ENCODE measurements around the gene NOP14. TPM values are rescaled to one million over a fixed set of nuclear protein-coding genes. Genes with fewer than 3 reads are reported as not detected.

NOP14 gene
- total RNA-seq, 2 experiments from 2014 or later, result 21.8 TPM

DNA sequence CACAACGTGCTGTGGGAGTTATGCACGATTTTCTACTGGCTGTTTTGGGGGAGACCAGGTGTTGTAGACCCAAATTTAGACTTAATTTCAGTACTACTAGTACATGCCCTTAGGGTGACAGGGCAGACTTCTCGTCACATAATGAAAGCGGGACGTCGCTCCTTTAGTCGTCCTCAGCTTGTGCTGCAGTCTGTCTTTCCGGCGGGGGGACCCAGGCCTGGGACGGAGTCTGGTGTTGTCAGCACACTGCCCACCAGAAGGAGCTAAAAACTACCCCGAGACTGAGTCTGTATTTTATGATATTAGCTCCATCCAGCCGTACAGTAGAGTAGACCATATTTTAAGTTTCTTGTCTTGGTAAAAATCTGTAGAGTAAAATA, 35.5 kb downstream of the NOP14 start:
- Mint-ChIP-seq H3K4me1 (ENCODE audit: low read depth) (peaks cover 27% of the 10 kb centered on the region), H3K9me3 (no peaks in the 10 kb centered on the region), H3K4me3 (peak overlapping the region; percentile 20), H3K27me3 (no peaks in the 10 kb centered on the region), H3K27ac (peak overlapping the region; percentile 21), H3K36me3 (ENCODE audit: low read depth) (peaks cover 68% of the 10 kb centered on the region)
- Histone ChIP-seq H3K36me3 (ENCODE audit: insufficient read depth, low read length) (peaks cover 82% of the 10 kb centered on the region), H3K9me3 (ENCODE audit: control insufficient read depth in 1 of 2, insufficient read depth in 1 of 2, low read length in 2 of 2) (no peaks in the 10 kb centered on the region), H3K27me3 (ENCODE audit: control insufficient read depth in 1 of 2, insufficient read depth in 2 of 2, low read length in 2 of 2) (no peaks in the 10 kb centered on the region), H3K4me3 (ENCODE audit: low read length) (no peak overlapping the region), H3K27ac (ENCODE audit: low read depth in 1 of 2, low read length in 2 of 2) (no peak overlapping the region), H3K4me1 (ENCODE audit: insufficient read depth, low read length) (peaks cover 36% of the 10 kb centered on the region)
- no peak for DNase-seq
- ChIA-PET CTCF (interaction anchor here (0.6 kb wide), 1 partner anchor 201 kb away, joined by 3 read pairs; no protein-coding TSS in a partner anchor), POLR2A (interaction anchor here (0.6 kb wide), 1 partner anchor 76 kb away, joined by 3 read pairs; no protein-coding TSS in a partner anchor)
- intact Hi-C loops (cut with DNase I, micrococcal nuclease), result no loop called here
- TF ChIP-seq, protein P1, sequence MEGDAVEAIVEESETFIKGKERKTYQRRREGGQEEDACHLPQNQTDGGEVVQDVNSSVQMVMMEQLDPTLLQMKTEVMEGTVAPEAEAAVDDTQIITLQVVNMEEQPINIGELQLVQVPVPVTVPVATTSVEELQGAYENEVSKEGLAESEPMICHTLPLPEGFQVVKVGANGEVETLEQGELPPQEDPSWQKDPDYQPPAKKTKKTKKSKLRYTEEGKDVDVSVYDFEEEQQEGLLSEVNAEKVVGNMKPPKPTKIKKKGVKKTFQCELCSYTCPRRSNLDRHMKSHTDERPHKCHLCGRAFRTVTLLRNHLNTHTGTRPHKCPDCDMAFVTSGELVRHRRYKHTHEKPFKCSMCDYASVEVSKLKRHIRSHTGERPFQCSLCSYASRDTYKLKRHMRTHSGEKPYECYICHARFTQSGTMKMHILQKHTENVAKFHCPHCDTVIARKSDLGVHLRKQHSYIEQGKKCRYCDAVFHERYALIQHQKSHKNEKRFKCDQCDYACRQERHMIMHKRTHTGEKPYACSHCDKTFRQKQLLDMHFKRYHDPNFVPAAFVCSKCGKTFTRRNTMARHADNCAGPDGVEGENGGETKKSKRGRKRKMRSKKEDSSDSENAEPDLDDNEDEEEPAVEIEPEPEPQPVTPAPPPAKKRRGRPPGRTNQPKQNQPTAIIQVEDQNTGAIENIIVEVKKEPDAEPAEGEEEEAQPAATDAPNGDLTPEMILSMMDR (IDR thresholded peaks at IDR 0.05), result no peak
- ATAC-seq (ENCODE audit: poor library complexity), result no peak

GRCh38 chr4:2927016-2927695, 36.0 kb downstream of the NOP14 start:
- POLR2A ChIA-PET, result interaction anchor here (0.6 kb wide), 1 partner anchor 75 kb away, joined by 3 read pairs; no protein-coding TSS in a partner anchor
- CTCF ChIA-PET, result interaction anchor here (0.6 kb wide), 1 partner anchor 201 kb away, joined by 3 read pairs; no protein-coding TSS in a partner anchor
- H3K27ac Mint-ChIP-seq, result no peak overlapping the region

DNA sequence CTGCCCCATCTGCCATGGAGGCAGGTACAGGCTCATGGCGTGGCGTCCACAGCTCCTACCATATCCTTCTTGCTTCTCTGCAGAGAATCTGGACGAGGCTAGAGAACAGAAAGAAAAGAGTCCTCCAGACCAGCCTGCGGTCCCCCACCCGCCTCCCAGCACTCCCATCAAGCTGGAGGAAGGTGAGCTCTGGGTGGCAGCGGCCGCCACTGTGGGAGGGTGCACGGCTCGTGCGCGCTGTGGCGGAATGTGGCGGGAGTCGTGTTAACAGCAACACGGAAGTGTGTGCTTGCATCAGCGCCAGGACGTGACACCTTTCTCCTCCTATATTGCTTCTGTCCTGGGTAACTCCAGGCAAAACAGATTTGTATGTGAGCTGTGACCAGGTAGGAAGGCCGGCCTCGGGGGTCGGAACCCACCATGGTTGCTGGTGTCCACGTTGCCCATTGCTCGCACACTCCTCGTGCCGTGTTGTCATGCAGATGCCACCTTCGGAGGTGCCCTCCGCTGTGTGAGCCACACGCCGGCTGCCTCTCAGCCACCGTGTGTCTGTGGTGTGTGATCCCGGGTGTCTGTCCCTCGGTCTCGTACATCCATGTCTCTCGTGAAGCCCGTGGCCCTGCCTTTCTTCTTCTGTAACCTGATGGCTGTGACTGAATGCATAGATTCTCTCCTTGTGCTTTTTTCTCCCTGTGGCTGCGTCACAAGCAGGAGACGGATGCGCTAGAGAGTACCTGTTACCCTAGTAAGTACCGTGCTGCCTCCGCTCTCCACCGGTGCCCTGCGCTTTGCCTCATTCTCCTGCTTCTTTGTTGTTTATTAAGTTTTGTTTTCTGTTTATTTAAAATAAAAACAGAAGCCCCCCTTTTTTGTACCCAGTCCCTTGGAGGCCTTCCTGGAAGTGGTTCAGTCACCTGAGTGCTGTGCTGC, 37.0 kb downstream of the NOP14 start:
- TF ChIP-seq, protein P1 (IDR thresholded peaks at IDR 0.05), result no peak

More at GRCh38 chr4:2927016-2927695, 36.0 kb downstream of the NOP14 start:
- no peak overlapping the region for H3K4me3 Mint-ChIP-seq
- no peak for DNase-seq
- TF ChIP-seq, protein P1 (IDR thresholded peaks at IDR 0.05), result no peak
- Histone ChIP-seq H3K27ac (ENCODE audit: low read depth in 1 of 2, low read length in 2 of 2) (no peak overlapping the region), H3K4me3 (ENCODE audit: low read length) (no peak overlapping the region), H3K27me3 (ENCODE audit: control insufficient read depth in 1 of 2, insufficient read depth in 2 of 2, low read length in 2 of 2) (no peaks in the 10 kb centered on the region), H3K4me1 (ENCODE audit: insufficient read depth, low read length) (peaks cover 36% of the 10 kb centered on the region), H3K9me3 (ENCODE audit: control insufficient read depth in 1 of 2, insufficient read depth in 1 of 2, low read length in 2 of 2) (no peaks in the 10 kb centered on the region), H3K36me3 (ENCODE audit: insufficient read depth, low read length) (peaks cover 86% of the 10 kb centered on the region)
- intact Hi-C loops (cut with DNase I, micrococcal nuclease), result no loop called here
- peaks cover 73% of the 10 kb centered on the region for H3K36me3 Mint-ChIP-seq (ENCODE audit: low read depth)
- peaks cover 29% of the 10 kb centered on the region for H3K4me1 Mint-ChIP-seq (ENCODE audit: low read depth)
- no peak for ATAC-seq (ENCODE audit: poor library complexity)
- no peaks in the 10 kb centered on the region for H3K27me3 Mint-ChIP-seq
- no peaks in the 10 kb centered on the region for H3K9me3 Mint-ChIP-seq

More for the DNA sequence above, 37.0 kb downstream of the NOP14 start:
- peaks cover 29% of the 10 kb centered on the region for H3K4me1 ChIP-seq (ENCODE audit: insufficient read depth, low read length)
- CTCF ChIA-PET, result interaction anchor here (0.5 kb wide), 1 partner anchor 1063 kb away, joined by 4 read pairs; no protein-coding TSS in a partner anchor
- no peaks in the 10 kb centered on the region for H3K9me3 ChIP-seq (ENCODE audit: control insufficient read depth in 1 of 2, insufficient read depth in 1 of 2, low read length in 2 of 2)
- no peak overlapping the region for H3K27ac ChIP-seq (ENCODE audit: low read depth in 1 of 2, low read length in 2 of 2)
- H3K36me3 Mint-ChIP-seq (ENCODE audit: low read depth), result peaks cover 76% of the 10 kb centered on the region
- intact Hi-C loops (cut with DNase I, micrococcal nuclease), result no loop called here
- ATAC-seq (ENCODE audit: poor library complexity) (no peak), DNase-seq (no peak)
- H3K27me3 Mint-ChIP-seq, result no peaks in the 10 kb centered on the region
- H3K9me3 Mint-ChIP-seq, result no peaks in the 10 kb centered on the region
- H3K27me3 ChIP-seq (ENCODE audit: control insufficient read depth in 1 of 2, insufficient read depth in 2 of 2, low read length in 2 of 2), result no peaks in the 10 kb centered on the region
- peak overlapping the region; percentile 12 for H3K27ac Mint-ChIP-seq
- peaks cover 30% of the 10 kb centered on the region for H3K4me1 Mint-ChIP-seq (ENCODE audit: low read depth)
- H3K4me3 ChIP-seq (ENCODE audit: low read length), result no peak overlapping the region
- POLR2A ChIA-PET, result no interaction called here
- H3K36me3 ChIP-seq (ENCODE audit: insufficient read depth, low read length), result peaks cover 82% of the 10 kb centered on the region
- no peak overlapping the region for H3K4me3 Mint-ChIP-seq

Data from CD4-positive, alpha-beta T cell (primary cell).